ENCODE results near the gene KRT7.

KRT7 gene

GRCh38 chr12:52280796-52281560 is 47.9 kb downstream of the KRT7 start:
- Histone ChIP-seq H3K4me3 (ENCODE audit: low read length) (no peak overlapping the region), H3K9me2 (replicated peaks; ENCODE audit: control insufficient read depth, low read length) (no peaks in the 10 kb centered on the region), H3K4me1 (ENCODE audit: control insufficient read depth, low read length) (no peaks in the 10 kb centered on the region), H3K27ac (ENCODE audit: low read depth, low read length) (no peak overlapping the region), H3K27me3 (ENCODE audit: control insufficient read depth, low read length) (peaks cover 10% of the 10 kb centered on the region; the same call in 1 of the 2 replicates), H3F3A (ENCODE audit: control insufficient read depth, insufficient read depth) (no peaks in the 10 kb centered on the region), H3K36me3 (ENCODE audit: control insufficient read depth, low read length) (no peaks in the 10 kb centered on the region), H3K4me2 (ENCODE audit: low read length) (no peak overlapping the region), H3K9me3 (ENCODE audit: control insufficient read depth, insufficient read depth, low read length) (no peaks in the 10 kb centered on the region), H3K79me2 (ENCODE audit: control insufficient read depth, low read length) (no peaks in the 10 kb centered on the region), H4K20me1 (ENCODE audit: control insufficient read depth, insufficient read depth, low read depth, low read length) (no peaks in the 10 kb centered on the region)
- TF ChIP-seq CTCF (IDR thresholded peaks at IDR 0.05; ENCODE audit: low read depth, low read length, poor library complexity, severe bottlenecking) (no peak), EZH2phosphoT487 (IDR thresholded peaks at IDR 0.05; ENCODE audit: borderline replicate concordance, low read length) (no peak)

DNA sequence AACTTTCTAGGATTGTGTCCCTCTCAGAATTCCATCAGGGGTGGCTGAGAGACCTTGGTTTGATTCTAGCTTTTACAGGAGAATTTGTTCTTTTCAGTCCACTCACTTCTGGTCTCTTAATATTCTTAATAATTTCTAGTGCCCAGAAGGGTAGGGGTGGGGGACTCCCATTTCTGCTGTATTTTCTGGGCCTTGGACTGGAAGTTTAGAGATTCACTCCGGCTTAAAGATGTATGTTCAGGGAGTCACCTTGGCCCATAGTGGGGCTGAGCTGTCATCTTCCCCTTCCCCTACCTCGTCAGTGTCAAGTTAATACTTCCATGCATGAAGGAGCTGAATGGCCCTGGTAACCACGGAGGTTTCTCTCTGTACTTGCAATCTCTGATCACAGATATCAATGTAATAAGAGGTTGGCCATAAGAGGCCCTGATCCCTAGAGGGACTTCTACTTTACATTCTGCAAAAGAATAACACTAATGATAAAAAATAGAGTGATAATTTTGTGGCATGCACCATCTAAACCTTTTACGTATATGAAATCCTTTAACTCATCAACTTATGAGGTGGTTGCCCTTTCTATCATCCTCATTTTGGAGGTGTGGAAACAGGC is 51.6 kb downstream of the KRT7 start:
- H3K4me2 ChIP-seq (ENCODE audit: low read length): no peak overlapping the region
- TF ChIP-seq EZH2phosphoT487 (IDR thresholded peaks at IDR 0.05; ENCODE audit: borderline replicate concordance, low read length) (no peak), CTCF (IDR thresholded peaks at IDR 0.05; ENCODE audit: low read depth, low read length, poor library complexity, severe bottlenecking) (no peak)

DNA sequence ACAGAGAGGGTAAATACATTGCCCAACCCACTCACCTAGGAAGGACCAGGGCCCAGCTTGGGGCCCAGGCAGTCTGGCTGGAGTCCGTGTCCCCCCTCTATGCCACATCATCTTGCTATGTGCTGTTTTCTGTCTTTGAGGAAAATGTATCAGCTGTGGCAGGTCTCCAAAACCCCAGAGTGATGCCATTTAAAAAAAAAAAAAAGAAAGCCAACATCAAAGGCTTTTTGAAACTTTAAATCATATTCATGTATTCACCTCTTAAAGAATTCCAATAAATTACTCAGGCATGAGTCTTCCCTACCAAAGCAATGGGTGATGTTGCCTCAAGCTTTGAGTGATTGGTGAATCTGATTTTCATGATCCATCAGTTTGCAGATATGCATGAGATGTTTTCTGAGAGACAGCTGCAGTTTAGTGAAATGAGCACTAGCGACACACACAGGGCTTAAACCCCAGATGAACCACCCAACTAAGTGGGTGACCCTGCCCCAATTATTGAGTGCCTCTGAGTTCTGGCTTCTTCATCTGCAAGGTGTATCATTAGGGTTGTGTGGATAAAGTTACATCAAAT is 52.2 kb downstream of the KRT7 start:
- no peaks in the 10 kb centered on the region for H3K79me2 ChIP-seq (ENCODE audit: control insufficient read depth, low read length)
- H3K4me3 ChIP-seq (ENCODE audit: low read length): no peak overlapping the region
- H3K9me2 ChIP-seq (replicated peaks; ENCODE audit: control insufficient read depth, low read length): no peaks in the 10 kb centered on the region
- no peaks in the 10 kb centered on the region for H4K20me1 ChIP-seq (ENCODE audit: control insufficient read depth, insufficient read depth, low read depth, low read length)
- H3K4me2 ChIP-seq (ENCODE audit: low read length): no peak overlapping the region
- no peaks in the 10 kb centered on the region for H3F3A ChIP-seq (ENCODE audit: control insufficient read depth, insufficient read depth)
- H3K36me3 ChIP-seq (ENCODE audit: control insufficient read depth, low read length): no peaks in the 10 kb centered on the region
- no peaks in the 10 kb centered on the region for H3K9me3 ChIP-seq (ENCODE audit: control insufficient read depth, insufficient read depth, low read length)
- no peaks in the 10 kb centered on the region for H3K27me3 ChIP-seq (ENCODE audit: control insufficient read depth, low read length)
- H3K27ac ChIP-seq (ENCODE audit: low read depth, low read length): no peak overlapping the region
- TF ChIP-seq EZH2phosphoT487 (IDR thresholded peaks at IDR 0.05; ENCODE audit: borderline replicate concordance, low read length) (no peak), CTCF (IDR thresholded peaks at IDR 0.05; ENCODE audit: low read depth, low read length, poor library complexity, severe bottlenecking) (no peak)
- 0 out of 2 replicates have a peak, but pooled peaks cover 3% of the 10 kb centered on the region for H3K4me1 ChIP-seq (ENCODE audit: control insufficient read depth, low read length)

More for the DNA sequence above, 51.6 kb downstream of the KRT7 start:
- Histone ChIP-seq H3K27me3 (ENCODE audit: control insufficient read depth, low read length) (no peaks in the 10 kb centered on the region), H3K36me3 (ENCODE audit: control insufficient read depth, low read length) (no peaks in the 10 kb centered on the region), H3K9me3 (ENCODE audit: control insufficient read depth, insufficient read depth, low read length) (no peaks in the 10 kb centered on the region), H3F3A (ENCODE audit: control insufficient read depth, insufficient read depth) (no peaks in the 10 kb centered on the region), H4K20me1 (ENCODE audit: control insufficient read depth, insufficient read depth, low read depth, low read length) (no peaks in the 10 kb centered on the region), H3K9me2 (replicated peaks; ENCODE audit: control insufficient read depth, low read length) (no peaks in the 10 kb centered on the region), H3K79me2 (ENCODE audit: control insufficient read depth, low read length) (no peaks in the 10 kb centered on the region), H3K4me1 (ENCODE audit: control insufficient read depth, low read length) (0 out of 2 replicates have a peak, but pooled peaks cover 3% of the 10 kb centered on the region), H3K4me3 (ENCODE audit: low read length) (no peak overlapping the region), H3K27ac (ENCODE audit: low read depth, low read length) (no peak overlapping the region)
